Fibroblast of lung (primary cell): ENCODE results near the gene ACP4. TPM values are rescaled to one million over a fixed set of nuclear protein-coding genes. Genes with fewer than 3 reads are reported as not detected.

Experiments used
- DNase-seq, 2 donors: peaks; one replicate each; pipeline versions ENCODE4 v3.0.0 to v3.0.0-alpha.2; 2010; ENCODE audit warnings: low read depth in 2 of 2
- H2AFZ ChIP-seq: 2 replicates; pipeline ENCODE4 v1.5.1; 2012; ENCODE audit warnings: low read length, control low read depth, inconsistent platforms
- H3K27ac ChIP-seq: 2 replicates; pipeline ENCODE4 v1.5.1; 2011; ENCODE audit warnings: low read length, control low read depth; ENCODE audit not compliant: insufficient read depth
- H3K27me3 ChIP-seq: 2 replicates; pipeline ENCODE4 v1.5.1; 2011; ENCODE audit warnings: mild to moderate bottlenecking, low read length; ENCODE audit not compliant: control insufficient read depth, insufficient read depth
- H3K36me3 ChIP-seq: 2 replicates; pipeline ENCODE4 v1.5.1; 2011; ENCODE audit warnings: low read length; ENCODE audit not compliant: control insufficient read depth, insufficient read depth
- H3K4me1 ChIP-seq: 2 replicates; pipeline ENCODE4 v1.5.1; 2011; ENCODE audit warnings: low read length; ENCODE audit not compliant: control insufficient read depth, insufficient read depth; ENCODE audit errors: extremely low read depth
- H3K4me2 ChIP-seq: 2 replicates; pipeline ENCODE4 v1.5.1; 2011; ENCODE audit warnings: low read length, control low read depth; ENCODE audit not compliant: insufficient read depth; ENCODE audit errors: extremely low read depth
- H3K4me3 ChIP-seq, 4 experiments: fragments of 200-600 bp in 1 of 4; sonication (generic) in 1 of 4; replicated peaks in 1 of 4; 2 replicates each; pipeline ENCODE4 v1.5.1; 2011 to 2016; ENCODE audit warnings: low read length in 4 of 4, low read depth in 3 of 4, mild to moderate bottlenecking in 3 of 4, control low read depth in 2 of 4, inconsistent platforms in 1 of 4, mixed read lengths in 1 of 4; ENCODE audit not compliant: insufficient read depth in 1 of 4; ENCODE audit errors: control extremely low read depth in 1 of 4
- H3K79me2 ChIP-seq: 2 replicates; pipeline ENCODE4 v1.5.1; 2012; ENCODE audit warnings: mild to moderate bottlenecking, low read length, inconsistent platforms; ENCODE audit not compliant: control insufficient read depth, insufficient read depth
- H3K9ac ChIP-seq: 2 replicates; pipeline ENCODE4 v1.5.1; 2011; ENCODE audit warnings: mild to moderate bottlenecking, low read length, control low read depth; ENCODE audit not compliant: insufficient read depth
- H3K9me3 ChIP-seq: 2 replicates; pipeline ENCODE4 v1.5.1; 2012; ENCODE audit warnings: low read depth, low read length; ENCODE audit not compliant: control insufficient read depth, insufficient read depth
- H4K20me1 ChIP-seq: 2 replicates; pipeline ENCODE4 v1.5.1; 2011; ENCODE audit warnings: low read length; ENCODE audit not compliant: control insufficient read depth, insufficient read depth; ENCODE audit errors: extremely low read depth
- EZH2 ChIP-seq: IDR thresholded peaks from 2 replicates; pipeline ENCODE4 v1.5.1; 2012; ENCODE audit warnings: low read length, control low read depth, mild to moderate bottlenecking; ENCODE audit errors: missing control alignments
- polyA plus RNA-seq, 2 donors: library from polyadenylated mRNA; depleted of rRNA in 1 of 2; stranded (reverse) in 1 of 2; unstranded in 1 of 2; fragments of >200 nt; gene quantifications; 2 replicates each; pipeline ENCODE4 v1.2.1, GENCODE V29; 2011 to 2012; ENCODE audit warnings: missing spikeins in 1 of 2
- total RNA-seq: library from RNA; depleted of rRNA; stranded (reverse); fragments of >200 nt; gene quantifications from 2 replicates; pipeline ENCODE4 v1.2.1, GENCODE V29; 2014
- TF ChIP-seq, protein P1 (sequence below), 2 donors: IDR thresholded peaks in 1 of 2; conservative IDR thresholded peaks in 1 of 2; 1 replicate in 1 of 2; 2 replicates in 1 of 2; pipeline ENCODE4 v1.5.1; 2011 to 2012; ENCODE audit warnings: low read length in 2 of 2, control low read depth in 1 of 2, inconsistent platforms in 1 of 2, low read depth in 1 of 2, mild to moderate bottlenecking in 1 of 2

Gene ACP4
- total and polyA plus RNA-seq, 2 donors (not counting 1 experiment from before 2014, with no cell fraction given) = not detected

DNA sequence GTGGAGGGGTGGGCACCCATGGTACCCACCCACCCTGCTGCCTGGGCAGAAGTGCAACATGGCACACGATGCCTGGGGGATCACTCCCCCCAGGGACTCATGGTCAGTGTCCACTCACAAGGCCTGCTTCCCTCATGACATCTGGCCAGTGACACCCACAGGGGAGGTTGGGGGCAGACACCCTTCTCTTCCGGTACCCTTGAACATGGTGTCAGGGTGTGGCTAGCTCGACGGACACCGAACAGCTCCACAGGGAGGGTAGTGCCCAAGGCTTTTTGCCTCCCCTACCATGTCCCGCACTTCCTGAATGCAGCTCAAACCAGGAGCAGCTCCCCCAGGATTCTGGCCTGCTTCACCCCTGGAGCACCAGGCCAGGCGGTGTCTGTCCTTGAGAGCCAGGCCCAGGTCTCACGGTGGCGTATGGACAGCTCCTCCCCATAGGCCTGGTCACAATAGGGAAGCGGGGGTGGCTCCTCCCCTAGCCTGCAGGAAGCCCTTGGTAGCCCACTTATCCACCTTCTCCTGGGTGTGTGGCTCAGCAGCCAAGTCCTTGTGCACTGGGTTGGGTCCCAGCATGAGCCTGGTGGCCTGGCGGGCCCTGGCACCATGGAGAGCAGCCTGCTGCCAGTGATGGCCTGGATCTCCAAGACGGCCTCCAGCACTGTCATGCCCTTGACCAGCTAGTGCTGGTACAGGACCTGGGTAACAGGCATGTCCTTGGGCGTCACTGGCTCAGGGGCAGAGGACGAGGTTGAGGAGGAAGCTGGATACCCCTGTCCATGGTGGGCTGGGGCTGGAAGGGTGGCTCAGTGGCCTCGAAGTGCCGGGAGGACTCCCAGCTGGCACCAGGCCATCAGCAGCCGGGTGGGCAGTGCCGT lies 7.8 kb downstream of the ACP4 start:
- Histone ChIP-seq H3K27me3 (no peaks in the 10 kb centered on the region), H3K4me3 (no peak overlapping the region), H4K20me1 (no peaks in the 10 kb centered on the region), H3K79me2 (peaks cover 26% of the 10 kb centered on the region), H3K4me1 (peaks cover 4% of the 10 kb centered on the region), H3K4me2 (no peak overlapping the region), H3K9me3 (no peaks in the 10 kb centered on the region), H3K27ac (no peak overlapping the region), H3K36me3 (peaks cover 19% of the 10 kb centered on the region), H3K9ac (no peak overlapping the region), H2AFZ (no peak overlapping the region)
- TF ChIP-seq EZH2 = no peak
- TF ChIP-seq, protein P1, sequence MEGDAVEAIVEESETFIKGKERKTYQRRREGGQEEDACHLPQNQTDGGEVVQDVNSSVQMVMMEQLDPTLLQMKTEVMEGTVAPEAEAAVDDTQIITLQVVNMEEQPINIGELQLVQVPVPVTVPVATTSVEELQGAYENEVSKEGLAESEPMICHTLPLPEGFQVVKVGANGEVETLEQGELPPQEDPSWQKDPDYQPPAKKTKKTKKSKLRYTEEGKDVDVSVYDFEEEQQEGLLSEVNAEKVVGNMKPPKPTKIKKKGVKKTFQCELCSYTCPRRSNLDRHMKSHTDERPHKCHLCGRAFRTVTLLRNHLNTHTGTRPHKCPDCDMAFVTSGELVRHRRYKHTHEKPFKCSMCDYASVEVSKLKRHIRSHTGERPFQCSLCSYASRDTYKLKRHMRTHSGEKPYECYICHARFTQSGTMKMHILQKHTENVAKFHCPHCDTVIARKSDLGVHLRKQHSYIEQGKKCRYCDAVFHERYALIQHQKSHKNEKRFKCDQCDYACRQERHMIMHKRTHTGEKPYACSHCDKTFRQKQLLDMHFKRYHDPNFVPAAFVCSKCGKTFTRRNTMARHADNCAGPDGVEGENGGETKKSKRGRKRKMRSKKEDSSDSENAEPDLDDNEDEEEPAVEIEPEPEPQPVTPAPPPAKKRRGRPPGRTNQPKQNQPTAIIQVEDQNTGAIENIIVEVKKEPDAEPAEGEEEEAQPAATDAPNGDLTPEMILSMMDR (conservative IDR thresholded peaks at IDR 0.05 in 1 of 2, IDR thresholded peaks at IDR 0.05 in 1 of 2; ENCODE audit: low read depth in 1 of 2, low read length in 2 of 2) = no peak
- no peak for DNase-seq

DNA sequence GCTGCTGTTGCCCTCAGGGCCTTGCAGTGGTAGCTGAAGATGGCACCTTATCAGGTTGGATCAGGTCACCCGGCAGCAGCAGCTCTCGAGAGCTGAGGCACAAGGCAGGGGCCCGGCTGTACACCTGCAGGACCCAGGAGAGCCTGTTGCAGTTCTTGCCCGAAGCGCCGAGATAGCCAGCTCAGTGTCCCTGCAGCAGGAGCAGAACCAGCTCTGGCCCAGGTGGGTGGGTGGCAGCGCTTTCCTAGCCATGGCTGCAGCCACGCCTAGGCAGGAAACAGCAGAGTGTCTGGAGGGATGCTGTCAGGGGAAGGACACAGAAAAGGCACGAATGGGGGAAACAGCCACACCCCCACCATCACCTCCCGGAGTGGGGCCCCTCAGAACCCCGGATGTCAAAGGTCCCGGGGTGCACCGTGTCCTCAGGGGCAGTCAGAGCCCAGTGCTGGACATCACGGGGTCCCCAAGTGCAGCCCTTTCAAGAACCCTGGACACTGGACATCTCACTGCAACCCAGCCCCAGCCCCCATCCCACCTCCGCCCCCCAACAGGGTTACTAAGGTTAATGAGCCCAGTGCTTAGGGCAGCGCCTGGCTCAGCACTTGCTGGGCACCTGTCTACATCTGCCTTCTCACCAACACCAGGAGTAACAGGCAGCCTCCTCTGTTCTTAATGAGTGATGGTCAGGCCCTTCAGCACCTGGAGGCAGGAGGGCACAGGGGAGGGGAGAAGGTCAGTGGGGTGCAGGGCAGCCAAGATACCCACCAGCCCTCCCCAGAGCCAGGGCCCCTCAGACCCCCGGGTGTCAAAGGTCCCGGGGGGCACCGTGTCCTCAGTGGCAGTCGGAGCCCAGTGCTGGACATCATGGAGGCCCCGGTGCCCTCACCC lies 8.7 kb downstream of the ACP4 start:
- H2AFZ ChIP-seq = no peak overlapping the region
- no peaks in the 10 kb centered on the region for H4K20me1 ChIP-seq
- H3K9me3 ChIP-seq = no peaks in the 10 kb centered on the region
- H3K4me3 ChIP-seq = no peak overlapping the region
- H3K36me3 ChIP-seq = peaks cover 19% of the 10 kb centered on the region
- H3K9ac ChIP-seq = no peak overlapping the region
- no peak for DNase-seq
- H3K4me2 ChIP-seq = no peak overlapping the region
- H3K4me1 ChIP-seq = peaks cover 5% of the 10 kb centered on the region
- H3K79me2 ChIP-seq = peaks cover 35% of the 10 kb centered on the region
- H3K27ac ChIP-seq = no peak overlapping the region
- H3K27me3 ChIP-seq = no peaks in the 10 kb centered on the region
- TF ChIP-seq EZH2 = no peak
- TF ChIP-seq, protein P1 (conservative IDR thresholded peaks at IDR 0.05 in 1 of 2, IDR thresholded peaks at IDR 0.05 in 1 of 2; ENCODE audit: low read depth in 1 of 2, low read length in 2 of 2) = no peak

DNA sequence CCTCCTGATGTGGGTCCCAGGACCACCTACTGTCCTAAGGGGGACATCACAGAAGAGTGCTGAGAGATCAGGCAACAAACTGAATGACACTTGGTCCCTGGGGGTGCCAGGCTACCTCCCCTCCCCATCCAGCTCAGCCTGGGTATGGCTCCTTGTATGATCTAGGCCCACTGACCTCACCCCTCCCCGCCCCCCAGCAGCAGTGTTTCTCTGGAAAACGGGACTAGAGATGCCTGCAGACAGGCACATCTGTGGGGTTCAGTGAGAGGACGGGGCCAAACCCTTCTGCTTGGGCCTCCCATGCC lies 9.3 kb downstream of the ACP4 start:
- Histone ChIP-seq H3K27ac (no peak overlapping the region), H4K20me1 (no peaks in the 10 kb centered on the region), H3K9ac (no peak overlapping the region), H3K9me3 (no peaks in the 10 kb centered on the region), H3K36me3 (peaks cover 19% of the 10 kb centered on the region), H3K79me2 (peaks cover 38% of the 10 kb centered on the region), H3K4me2 (no peak overlapping the region), H3K27me3 (no peaks in the 10 kb centered on the region), H3K4me3 (no peak overlapping the region), H2AFZ (no peak overlapping the region), H3K4me1 (peaks cover 5% of the 10 kb centered on the region)
- TF ChIP-seq EZH2 = no peak
- TF ChIP-seq, protein P1 (conservative IDR thresholded peaks at IDR 0.05 in 1 of 2, IDR thresholded peaks at IDR 0.05 in 1 of 2; ENCODE audit: low read depth in 1 of 2, low read length in 2 of 2) = no peak
- DNase-seq = no peak
